Keratinocyte (primary cell): ENCODE data around the gene LEKR1. TPM values are rescaled to one million over a fixed set of nuclear protein-coding genes. Genes with fewer than 3 reads are reported as not detected.

Experiments used
- DNase-seq: peaks from one replicate; pipeline ENCODE4 v3.0.0-alpha.2; 2011; ENCODE audit warnings: low read depth, missing footprints, low spot score
- FAIRE-seq: peaks from 2 replicates; lab custom pipeline; 2011; peaks lifted over from hg19 to GRCh38; lab: Jason Lieb, UNC
- H2AFZ ChIP-seq: 2 replicates; pipeline ENCODE4 v1.6.0; 2012; ENCODE audit warnings: low read length, control low read depth, inconsistent platforms; ENCODE audit not compliant: control insufficient read depth
- H3K27ac ChIP-seq: 2 replicates; pipeline ENCODE4 v1.5.1; 2011; ENCODE audit warnings: low read length; ENCODE audit not compliant: control insufficient read depth, insufficient read depth
- H3K27me3 ChIP-seq: 3 replicates; pipeline ENCODE4 v1.6.0; 2011; ENCODE audit warnings: low read length; ENCODE audit not compliant: control insufficient read depth, insufficient read depth; ENCODE audit errors: extremely low read depth
- H3K36me3 ChIP-seq, 2 experiments: 2 replicates in 1 of 2; 3 replicates in 1 of 2; pipeline ENCODE4 v1.5.1; 2011; ENCODE audit warnings: low read length in 2 of 2, mild to moderate bottlenecking in 1 of 2; ENCODE audit not compliant: control insufficient read depth in 2 of 2, insufficient read depth in 2 of 2; ENCODE audit errors: extremely low read depth in 1 of 2
- H3K4me1 ChIP-seq: 3 replicates; pipeline ENCODE4 v1.5.1; 2011; ENCODE audit warnings: low read length; ENCODE audit not compliant: control insufficient read depth, insufficient read depth; ENCODE audit errors: extremely low read depth
- H3K4me2 ChIP-seq: 3 replicates; pipeline ENCODE4 v1.6.0; 2011; ENCODE audit warnings: low read depth, low read length; ENCODE audit not compliant: control insufficient read depth, insufficient read depth; ENCODE audit errors: extremely low read depth
- H3K4me3 ChIP-seq, 3 experiments: fragments of 200-600 bp in 1 of 3; sonication (generic) in 1 of 3; 2 replicates in 2 of 3; 3 replicates in 1 of 3; pipeline ENCODE4 v1.5.1; 2011 to 2016; ENCODE audit warnings: low read length in 3 of 3, mild to moderate bottlenecking in 3 of 3, control low read depth in 2 of 3, inconsistent platforms in 1 of 3, low read depth in 1 of 3, mixed read lengths in 1 of 3, mixed run types in 1 of 3, moderate library complexity in 1 of 3; ENCODE audit not compliant: control insufficient read depth in 2 of 3, insufficient read depth in 2 of 3; ENCODE audit errors: extremely low read depth in 1 of 3
- H3K79me2 ChIP-seq: 2 replicates; pipeline ENCODE4 v1.6.0; 2012; ENCODE audit warnings: low read length; ENCODE audit not compliant: control insufficient read depth, insufficient read depth
- H3K9ac ChIP-seq: 3 replicates; pipeline ENCODE4 v1.6.0; 2011; ENCODE audit warnings: low read length; ENCODE audit not compliant: control insufficient read depth, insufficient read depth; ENCODE audit errors: extremely low read depth
- H3K9me1 ChIP-seq: 3 replicates; pipeline ENCODE4 v1.6.0; 2011; ENCODE audit warnings: low read length; ENCODE audit not compliant: control insufficient read depth, insufficient read depth; ENCODE audit errors: extremely low read depth
- H3K9me3 ChIP-seq: 2 replicates; pipeline ENCODE4 v1.5.1; 2012; ENCODE audit warnings: low read depth, low read length; ENCODE audit not compliant: control insufficient read depth
- H4K20me1 ChIP-seq: 3 replicates; pipeline ENCODE4 v1.6.0; 2011; ENCODE audit warnings: low read length; ENCODE audit not compliant: control insufficient read depth, insufficient read depth; ENCODE audit errors: extremely low read depth
- CTCF ChIP-seq, 3 experiments: IDR thresholded peaks in 1 of 3; conservative IDR thresholded peaks in 1 of 3; optimal IDR thresholded peaks in 1 of 3; 2 replicates in 2 of 3; 3 replicates in 1 of 3; pipeline versions ENCODE3 to v1.5.1; 2011; ENCODE audit warnings: low read length in 3 of 3, mild to moderate bottlenecking in 3 of 3, moderate library complexity in 2 of 3, control low read depth in 1 of 3, inconsistent platforms in 1 of 3; ENCODE audit not compliant: insufficient read depth in 2 of 3; ENCODE audit errors: extremely low read depth in 1 of 3
- EZH2 ChIP-seq: IDR thresholded peaks from one replicate; pipeline ENCODE4 v1.6.1; 2012; ENCODE audit warnings: inconsistent platforms, mild to moderate bottlenecking, low read length, moderate library complexity
- dilution Hi-C: fragments of 300-500 bp; cut with MboI; formaldehyde crosslinking; loops from one replicate; pipeline ENCODE4 v1.7.0; 2020; ENCODE audit warnings: low sequenced_read_pairs; ENCODE audit not compliant: extremely low pct_ligation_motif_present
- polyA plus RNA-seq, 5 experiments: library from polyadenylated mRNA; depleted of rRNA in 3 of 5; stranded (reverse) in 3 of 5; stranded (forward) in 1 of 5; unstranded in 1 of 5; fragments of >200 nt; gene quantifications; 1 replicate in 1 of 5; 2 replicates in 3 of 5; 3 replicates in 1 of 5; pipeline versions ENCODE4 v1.2.1 to v1.2.3, GENCODE V29; 2011 to 2012; ENCODE audit warnings: missing spikeins in 2 of 5, low read depth in 1 of 5, low replicate concordance in 1 of 5

The LEKR1 gene
- polyA plus RNA-seq, 1 donor (not counting 4 experiments of a cell fraction or from before 2014, with no cell fraction given), result 0.63 TPM

- FAIRE-seq, result peak; percentile 29
- H3K4me2 ChIP-seq, result peak overlapping the region; percentile 90
Observed at GRCh38 chr3:157087373-157087772, 261.2 kb downstream of the LEKR1 start.

GRCh38 chr3:157087780-157088600 is 261.8 kb downstream of the LEKR1 start:
- DNase-seq (no peak), FAIRE-seq (no peak)
- Histone ChIP-seq H3K79me2 (no peaks in the 10 kb centered on the region), H3K36me3 (no peaks in the 10 kb centered on the region), H2AFZ (no peak overlapping the region), H3K27me3 (no peaks in the 10 kb centered on the region), H3K9me3 (no peaks in the 10 kb centered on the region), H3K9me1 (no peaks in the 10 kb centered on the region), H3K4me1 (peaks cover 58% of the 10 kb centered on the region), H3K9ac (peak overlapping the region; percentile 95), H3K27ac (peak overlapping the region; percentile 98), H3K4me3 (peak overlapping the region in 2 of 3 experiments; percentile 57 to 67), H3K4me2 (peak overlapping the region; percentile 90), H4K20me1 (no peaks in the 10 kb centered on the region)
- dilution Hi-C loops, result no loop called here
- no peak for TF ChIP-seq CTCF (optimal IDR thresholded peaks at IDR 0.05 in 1 of 3, IDR thresholded peaks at IDR 0.05 in 1 of 3, conservative IDR thresholded peaks at IDR 0.05 in 1 of 3; ENCODE audit: extremely low read depth in 1 of 3, insufficient read depth in 2 of 3, low read length in 3 of 3)
- TF ChIP-seq EZH2, result no peak

More at GRCh38 chr3:157087373-157087772, 261.2 kb downstream of the LEKR1 start:
- no peak for TF ChIP-seq EZH2
- no peak for TF ChIP-seq CTCF (optimal IDR thresholded peaks at IDR 0.05 in 1 of 3, IDR thresholded peaks at IDR 0.05 in 1 of 3, conservative IDR thresholded peaks at IDR 0.05 in 1 of 3; ENCODE audit: extremely low read depth in 1 of 3, insufficient read depth in 2 of 3, low read length in 3 of 3)
- peak overlapping the region; percentile 98 for H3K27ac ChIP-seq
- H3K9me3 ChIP-seq, result no peaks in the 10 kb centered on the region
- H3K4me1 ChIP-seq, result peaks cover 63% of the 10 kb centered on the region
- H3K27me3 ChIP-seq, result no peaks in the 10 kb centered on the region
- no peaks in the 10 kb centered on the region for H4K20me1 ChIP-seq
- dilution Hi-C loops, result no loop called here
- H3K36me3 ChIP-seq, result no peaks in the 10 kb centered on the region
- peak overlapping the region; percentile 95 for H3K9ac ChIP-seq
- no peaks in the 10 kb centered on the region for H3K79me2 ChIP-seq
- H2AFZ ChIP-seq, result no peak overlapping the region
- DNase-seq, result no peak
- no peaks in the 10 kb centered on the region for H3K9me1 ChIP-seq
- peak overlapping the region in 2 of 3 experiments; percentile 18 to 67 for H3K4me3 ChIP-seq
